OCI-LY7 (cell line): Measurements from ENCODE around the gene FBP1. TPM values are rescaled to one million over a fixed set of nuclear protein-coding genes. Genes with fewer than 3 reads are reported as not detected.

Experiments used
- BruUV-seq: library from RNA; stranded (reverse); fragments of 400-500 nt; replicated peaks from 2 replicates; lab custom pipeline; 2021; lab: Mats Ljungman, UMichigan
- CTCF ChIA-PET: fragments of 300-600 bp; sonication (Branson Sonifier 250); formaldehyde crosslinking; loops from one replicate; lab custom pipeline; 2022; ENCODE audit warnings: antibody characterized with exemption; ENCODE audit not compliant: unreplicated experiment; lab: Charles Lee
- POLR2A ChIA-PET: fragments of 300-600 bp; sonication (Branson Sonifier 250); formaldehyde crosslinking; loops from one replicate; lab custom pipeline; 2022; ENCODE audit warnings: antibody characterized with exemption; lab: Charles Lee
- DNase-seq: peaks from one replicate; pipeline ENCODE4 v3.0.0-alpha.2; 2015; ENCODE audit warnings: low spot score
- H2AFZ ChIP-seq: fragments of 200-600 bp; sonication (generic), shearing (Covaris generic); 2 replicates; pipeline ENCODE4 v1.6.1; 2014; ENCODE audit warnings: mild to moderate bottlenecking, antibody characterized with exemption, low read length, moderate library complexity
- H3K27ac ChIP-seq: fragments of 200-600 bp; sonication (generic); 2 replicates; pipeline ENCODE4 v1.5.1; 2014; ENCODE audit warnings: mixed run types, low read depth, mild to moderate bottlenecking, moderate library complexity, low read length, inconsistent platforms; ENCODE audit not compliant: poor library complexity, severe bottlenecking
- H3K36me3 ChIP-seq: fragments of 200-600 bp; sonication (generic); 2 replicates; pipeline ENCODE4 v1.6.1; 2014; ENCODE audit warnings: mild to moderate bottlenecking, antibody characterized with exemption, low read length, moderate library complexity, mixed read lengths; ENCODE audit not compliant: insufficient read depth
- H3K4me1 ChIP-seq: fragments of 200-600 bp; sonication (generic); 2 replicates; pipeline ENCODE4 v1.5.1; 2014; ENCODE audit warnings: mild to moderate bottlenecking, low read length; ENCODE audit not compliant: insufficient read depth, poor library complexity, severe bottlenecking
- H3K4me2 ChIP-seq: fragments of 200-600 bp; sonication (generic); 2 replicates; pipeline ENCODE4 v1.6.1; 2014; ENCODE audit warnings: mild to moderate bottlenecking, low read length
- H3K4me3 ChIP-seq: fragments of 200-600 bp; sonication (generic); 2 replicates; pipeline ENCODE4 v1.5.1; 2014; ENCODE audit warnings: mild to moderate bottlenecking, low read depth, low read length; ENCODE audit not compliant: poor library complexity, severe bottlenecking
- H3K79me2 ChIP-seq: fragments of 200-600 bp; sonication (generic); 2 replicates; pipeline ENCODE4 v1.6.1; 2016; ENCODE audit warnings: low read depth, mild to moderate bottlenecking, low read length, moderate library complexity, mixed read lengths; ENCODE audit not compliant: insufficient read depth
- H3K9me2 ChIP-seq: fragments of 200-600 bp; sonication (generic); 2 replicates; pipeline ENCODE4 v1.6.1; 2016; ENCODE audit warnings: mild to moderate bottlenecking, low read length, mixed read lengths; ENCODE audit not compliant: insufficient read depth
- H3K9me3 ChIP-seq: fragments of 200-600 bp; sonication (generic); 2 replicates; pipeline ENCODE4 v1.6.1; 2014; ENCODE audit warnings: mild to moderate bottlenecking, mixed run types, low read length, mixed read lengths
- H4K20me1 ChIP-seq: fragments of 200-600 bp; sonication (generic); 2 replicates; pipeline ENCODE4 v1.6.1; 2014; ENCODE audit warnings: mild to moderate bottlenecking, antibody characterized with exemption, low read length, moderate library complexity, mixed read lengths; ENCODE audit not compliant: insufficient read depth
- CTCF ChIP-seq: fragments of 200-600 bp; sonication (generic); conservative IDR thresholded peaks from 2 replicates; pipeline ENCODE4 v1.5.1; 2014; ENCODE audit warnings: mild to moderate bottlenecking, antibody characterized with exemption, low read length, moderate library complexity, mixed read lengths
- EZH2phosphoT487 ChIP-seq: fragments of 200-600 bp; sonication (generic); IDR thresholded peaks from 2 replicates; pipeline ENCODE4 v1.6.1; 2018; ENCODE audit warnings: low read depth, borderline replicate concordance, mild to moderate bottlenecking, mixed run types, antibody characterized with exemption, low read length, moderate library complexity, mixed read lengths
- intact Hi-C: fragments of 100-400 bp; cut with micrococcal nuclease; formaldehyde crosslinking; loops from one replicate; pipeline ENCODE4 v1.10.0; 2022; ENCODE audit not compliant: unreplicated experiment
- total RNA-seq, 2 experiments: library from RNA; depleted of rRNA in 1 of 2; stranded (reverse); fragments of >200 nt in 1 of 2; shearing (Covaris generic) in 1 of 2; gene quantifications; 2 replicates each; pipeline ENCODE4 v1.2.3, GENCODE V29; 2014 to 2022

Gene FBP1
- total RNA-seq, 2 experiments from 2014 or later = 63.9 to 79.1 TPM

DNA sequence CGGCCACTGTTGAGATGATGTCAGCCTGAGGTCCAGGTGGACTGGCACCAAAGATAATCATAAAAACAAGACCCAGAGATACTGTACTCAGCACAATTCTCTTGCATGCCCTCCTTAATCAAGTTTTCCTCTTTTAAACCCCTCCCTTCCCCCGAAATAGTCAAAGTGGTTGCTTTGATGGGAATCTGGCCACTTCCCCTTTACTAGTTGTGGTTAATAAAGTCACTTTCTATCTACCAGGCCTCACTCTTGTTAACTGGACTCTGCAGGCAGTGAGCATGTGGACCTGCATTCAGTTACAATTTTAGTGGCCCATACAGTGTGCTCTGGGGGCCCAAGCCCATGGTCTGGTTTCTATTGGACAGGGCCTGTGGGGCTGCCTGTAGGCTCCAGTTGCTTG, 63.2 kb downstream of the FBP1 start:
- Histone ChIP-seq H2AFZ (peak overlapping the region; percentile 80; the same call in 1 of the 2 replicates), H3K4me2 (peak overlapping the region; percentile 27; the same call in 1 of the 2 replicates), H3K27ac (no peak overlapping the region), H3K4me1 (peaks cover 34% of the 10 kb centered on the region), H3K4me3 (no peak overlapping the region), H3K9me2 (no peaks in the 10 kb centered on the region), H4K20me1 (no peaks in the 10 kb centered on the region), H3K36me3 (no peaks in the 10 kb centered on the region), H3K9me3 (peaks cover 6% of the 10 kb centered on the region; the same call in 1 of the 2 replicates), H3K79me2 (no peaks in the 10 kb centered on the region)
- intact Hi-C loops = no loop called here
- ChIA-PET CTCF (no interaction called here), POLR2A (interaction anchor here (1.1 kb wide), 1 partner anchor 9 kb away, joined by 3 read pairs; no protein-coding TSS in a partner anchor)
- TF ChIP-seq EZH2phosphoT487 (no peak), CTCF (no peak)
- BruUV-seq = no TSS peak
- no peak for DNase-seq

- no peaks in the 10 kb centered on the region for H3K36me3 ChIP-seq
- no peak for DNase-seq
- H3K79me2 ChIP-seq = no peaks in the 10 kb centered on the region
- H3K9me2 ChIP-seq = no peaks in the 10 kb centered on the region
- ChIA-PET POLR2A (no interaction called here), CTCF (no interaction called here)
- H3K27ac ChIP-seq = no peak overlapping the region
- H3K4me1 ChIP-seq = no peaks in the 10 kb centered on the region
- H3K4me2 ChIP-seq = no peak overlapping the region
- TF ChIP-seq EZH2phosphoT487 (no peak), CTCF (no peak)
- no peak overlapping the region for H2AFZ ChIP-seq
- H3K4me3 ChIP-seq = no peak overlapping the region
- intact Hi-C loops = no loop called here
- no peaks in the 10 kb centered on the region for H4K20me1 ChIP-seq
- BruUV-seq = no TSS peak
- H3K9me3 ChIP-seq = no peaks in the 10 kb centered on the region
Observed at GRCh38 chr9:94568972-94569712, 70.2 kb downstream of the FBP1 start.

DNA sequence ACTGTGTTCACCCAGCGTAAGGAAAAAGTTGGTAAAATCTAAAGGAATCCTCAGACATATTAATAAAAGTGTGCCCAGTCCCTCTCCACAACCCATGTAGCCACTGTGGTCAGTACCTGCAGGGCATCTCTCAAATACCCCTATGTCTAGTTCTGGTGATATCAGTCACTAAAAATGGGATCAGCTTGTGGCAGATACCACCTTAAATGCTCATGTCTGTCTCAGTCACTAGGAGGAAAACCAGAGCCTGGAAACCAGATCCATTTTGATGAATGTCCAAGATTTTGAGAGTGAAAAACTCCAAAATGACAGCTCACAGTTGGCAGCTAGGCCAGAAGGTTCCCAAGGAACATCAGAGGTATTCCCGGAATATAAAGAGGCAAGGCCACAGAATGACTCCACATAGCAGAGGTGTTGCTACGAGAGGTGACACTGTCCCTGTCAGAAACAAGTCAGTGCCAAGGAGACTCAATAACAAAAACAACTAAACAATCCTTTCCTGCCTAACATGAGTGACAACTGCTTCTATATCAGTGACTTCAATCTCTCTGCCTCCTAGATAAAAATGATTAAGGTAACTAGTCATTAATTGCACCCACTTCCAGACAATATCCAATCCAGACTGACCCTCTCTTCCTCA, 70.9 kb downstream of the FBP1 start:
- DNase-seq = no peak
- Histone ChIP-seq H3K4me1 (no peaks in the 10 kb centered on the region), H3K36me3 (no peaks in the 10 kb centered on the region), H3K9me2 (no peaks in the 10 kb centered on the region), H3K9me3 (no peaks in the 10 kb centered on the region), H3K27ac (no peak overlapping the region), H3K4me2 (no peak overlapping the region), H3K4me3 (no peak overlapping the region), H2AFZ (no peak overlapping the region), H4K20me1 (no peaks in the 10 kb centered on the region), H3K79me2 (no peaks in the 10 kb centered on the region)
- ChIA-PET POLR2A (no interaction called here), CTCF (no interaction called here)
- no TSS peak for BruUV-seq
- intact Hi-C loops = no loop called here
- no peak for TF ChIP-seq CTCF
- TF ChIP-seq EZH2phosphoT487 = no peak
